CD14-positive monocyte (primary cell): ENCODE measurements around the gene SPECC1L. TPM values are rescaled to one million over a fixed set of nuclear protein-coding genes. Genes with fewer than 3 reads are reported as not detected.

Experiments used
- DNase-seq, 3 donors: peaks; one replicate each; pipeline ENCODE4 v3.0.0-alpha.2; 2011 to 2022
- H2AFZ ChIP-seq: 2 replicates; pipeline ENCODE4 v1.6.0; 2012; ENCODE audit warnings: mild to moderate bottlenecking, low read depth, low read length, inconsistent platforms; ENCODE audit not compliant: insufficient read depth, poor library complexity, severe bottlenecking
- H3K27ac ChIP-seq, 2 donors: 1 replicate in 1 of 2; 2 replicates in 1 of 2; pipeline ENCODE4 v1.5.1; 2012 to 2013; ENCODE audit warnings: low read length in 2 of 2, control low read depth in 1 of 2, inconsistent platforms in 1 of 2, low read depth in 1 of 2, mild to moderate bottlenecking in 1 of 2
- H3K27me3 ChIP-seq, 2 donors: one replicate each; pipeline versions ENCODE4 v1.6.0 to v1.6.1; 2011 to 2013; ENCODE audit warnings: low read length in 2 of 2; ENCODE audit not compliant: control insufficient read depth in 2 of 2, insufficient read depth in 2 of 2
- H3K36me3 ChIP-seq, 2 donors: replicated peaks in 1 of 2; 1 replicate in 1 of 2; 2 replicates in 1 of 2; pipeline versions ENCODE4 v1.5.1 to v1.6.1; 2012 to 2013; ENCODE audit warnings: low read length in 2 of 2, control low read depth in 1 of 2, inconsistent platforms in 1 of 2, mild to moderate bottlenecking in 1 of 2; ENCODE audit not compliant: insufficient read depth in 2 of 2, control insufficient read depth in 1 of 2
- H3K4me1 ChIP-seq, 2 donors: 1 replicate in 1 of 2; 2 replicates in 1 of 2; pipeline versions ENCODE4 v1.5.1 to v1.6.1; 2012 to 2013; ENCODE audit warnings: low read length in 2 of 2, control low read depth in 1 of 2, inconsistent platforms in 1 of 2, mild to moderate bottlenecking in 1 of 2, moderate library complexity in 1 of 2; ENCODE audit not compliant: insufficient read depth in 2 of 2, control insufficient read depth in 1 of 2
- H3K4me2 ChIP-seq: replicated peaks from 2 replicates; pipeline ENCODE3; 2012; ENCODE audit warnings: low read length, moderate library complexity, mild to moderate bottlenecking; ENCODE audit not compliant: poor library complexity, severe bottlenecking; ENCODE audit errors: extremely low read depth
- H3K4me3 ChIP-seq, 3 experiments: fragments of 200-600 bp in 1 of 3; sonication (generic) in 1 of 3; replicated peaks in 1 of 3; 1 replicate in 2 of 3; 2 replicates in 1 of 3; pipeline ENCODE4 v1.5.1; 2011 to 2013; ENCODE audit warnings: low read length in 3 of 3, mild to moderate bottlenecking in 3 of 3, control low read depth in 2 of 3, low read depth in 2 of 3, inconsistent platforms in 1 of 3, moderate library complexity in 1 of 3
- H3K79me2 ChIP-seq: 2 replicates; pipeline ENCODE4 v1.6.0; 2012; ENCODE audit warnings: mild to moderate bottlenecking, control low read depth, inconsistent platforms, low read length, moderate library complexity; ENCODE audit not compliant: insufficient read depth
- H3K9ac ChIP-seq: 2 replicates; pipeline ENCODE4 v1.6.0; 2017; ENCODE audit warnings: low read length, mild to moderate bottlenecking; ENCODE audit not compliant: insufficient read depth, poor library complexity, severe bottlenecking
- H3K9me3 ChIP-seq, 2 donors: replicated peaks in 1 of 2; 1 replicate in 1 of 2; 2 replicates in 1 of 2; pipeline versions ENCODE4 v1.5.1 to v1.6.1; 2012 to 2013; ENCODE audit warnings: low read length in 2 of 2, control low read depth in 1 of 2; ENCODE audit not compliant: control insufficient read depth in 1 of 2, insufficient read depth in 1 of 2
- H4K20me1 ChIP-seq: 2 replicates; pipeline ENCODE4 v1.6.0; 2012; ENCODE audit warnings: mild to moderate bottlenecking, low read length, control low read depth, moderate library complexity; ENCODE audit not compliant: insufficient read depth
- H3K27ac Mint-ChIP-seq, 7 donors: one replicate each; pipeline ENCODE4 v1.8.0; 2020; ENCODE audit warnings: mild to moderate bottlenecking in 7 of 7, mixed read lengths in 7 of 7, moderate library complexity in 6 of 7, inconsistent platforms in 2 of 7
- H3K27me3 Mint-ChIP-seq, 3 donors: one replicate each; pipeline ENCODE4 v1.8.0; 2021 to 2022; ENCODE audit warnings: low read depth in 3 of 3, mild to moderate bottlenecking in 3 of 3, mixed read lengths in 3 of 3, moderate library complexity in 3 of 3, inconsistent platforms in 1 of 3
- H3K36me3 Mint-ChIP-seq, 2 donors: one replicate each; pipeline ENCODE4 v1.8.0; 2020; ENCODE audit warnings: mixed read lengths in 2 of 2, inconsistent platforms in 1 of 2, mild to moderate bottlenecking in 1 of 2
- H3K4me1 Mint-ChIP-seq: one replicate; pipeline ENCODE4 v1.8.0; 2020; ENCODE audit warnings: mild to moderate bottlenecking, mixed read lengths
- H3K4me3 Mint-ChIP-seq, 2 donors: one replicate each; pipeline ENCODE4 v1.8.0; 2020; ENCODE audit warnings: mild to moderate bottlenecking in 2 of 2, mixed read lengths in 2 of 2, moderate library complexity in 1 of 2
- H3K9me3 Mint-ChIP-seq, 7 donors: one replicate each; pipeline ENCODE4 v1.8.0; 2020 to 2022; ENCODE audit warnings: mixed read lengths in 7 of 7, mild to moderate bottlenecking in 6 of 7, moderate library complexity in 6 of 7, inconsistent platforms in 2 of 7
- WGBS: methylation state at CpG from one replicate; pipeline ENCODE4 v1.1.5; 2013; ENCODE audit warnings: missing lambda C conversion rate; ENCODE audit not compliant: insufficient coverage; 5-methylcytosine and 5-hydroxymethylcytosine counted together
- intact Hi-C, 2 donors: fragments of 100-400 bp; cut with micrococcal nuclease; formaldehyde crosslinking; loops; one replicate each; pipeline versions ENCODE4 v1.15.0 to v1.15.1; 2023
- polyA plus RNA-seq, 3 donors: library from polyadenylated mRNA; depleted of rRNA in 1 of 3; unstranded in 2 of 3; stranded (reverse) in 1 of 3; fragments of 300-500 nt in 2 of 3; fragments of >200 nt in 1 of 3; fragmentation: Illumina TruSeq in 2 of 3; gene quantifications; 1 replicate in 2 of 3; 2 replicates in 1 of 3; pipeline ENCODE4 v1.2.3, GENCODE V29; 2012 to 2021
- TF ChIP-seq, protein P1 (sequence below): fragments of 200-600 bp; IDR thresholded peaks from one replicate; pipeline ENCODE4 v1.8.0; 2022; ENCODE audit warnings: antibody characterized with exemption, mild to moderate bottlenecking

The SPECC1L gene
- polyA plus RNA-seq, 3 donors, result 2.5 to 7.2 (median 4.9) TPM

DNA sequence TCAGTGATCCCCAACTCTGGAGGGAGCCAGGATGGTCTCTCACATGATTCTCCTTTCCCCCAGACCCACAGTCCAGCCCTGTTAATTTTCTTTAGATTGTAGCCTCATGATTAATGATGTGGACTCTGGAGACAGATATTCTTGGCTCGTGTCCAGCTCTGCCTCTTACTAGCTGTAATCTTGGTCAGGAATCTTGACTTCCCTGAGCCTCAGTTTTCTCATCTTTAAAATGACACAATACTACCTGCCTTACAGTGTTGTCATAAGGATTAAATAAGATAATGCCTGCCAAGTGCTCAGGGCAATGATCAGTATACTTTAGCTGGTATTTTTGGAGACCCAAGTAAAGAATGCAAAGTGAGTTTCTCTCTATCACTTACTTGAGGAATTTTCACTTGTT is 60.0 kb downstream of the SPECC1L start:
- H3K27me3 ChIP-seq, result no peaks in the 10 kb centered on the region
- no peaks in the 10 kb centered on the region for H3K9me3 ChIP-seq
- Mint-ChIP-seq H3K36me3 (peaks cover 40 to 50% of the 10 kb centered on the region in 2 donors), H3K27ac (peak overlapping the region in 3 of 7 donors; percentile 61 to 81 (median 76)), H3K4me3 (no peak overlapping the region), H3K4me1 (peaks cover 33% of the 10 kb centered on the region), H3K27me3 (no peaks in the 10 kb centered on the region), H3K9me3 (no peaks in the 10 kb centered on the region)
- H3K27ac ChIP-seq, result peak overlapping the region in 1 of 2 donors; percentile 70
- no CpG with 5 or more reads among the region's 1 CpG for WGBS
- H4K20me1 ChIP-seq, result no peaks in the 10 kb centered on the region
- no peak overlapping the region for H3K4me2 ChIP-seq
- no peak for DNase-seq
- H3K9ac ChIP-seq, result no peak overlapping the region
- H3K79me2 ChIP-seq, result peaks cover 4% of the 10 kb centered on the region
- no peak overlapping the region for H2AFZ ChIP-seq
- H3K36me3 ChIP-seq, result peaks cover 14 to 59% of the 10 kb centered on the region in 2 donors
- peaks cover 24 to 32% of the 10 kb centered on the region in 2 donors for H3K4me1 ChIP-seq
- TF ChIP-seq, protein P1, sequence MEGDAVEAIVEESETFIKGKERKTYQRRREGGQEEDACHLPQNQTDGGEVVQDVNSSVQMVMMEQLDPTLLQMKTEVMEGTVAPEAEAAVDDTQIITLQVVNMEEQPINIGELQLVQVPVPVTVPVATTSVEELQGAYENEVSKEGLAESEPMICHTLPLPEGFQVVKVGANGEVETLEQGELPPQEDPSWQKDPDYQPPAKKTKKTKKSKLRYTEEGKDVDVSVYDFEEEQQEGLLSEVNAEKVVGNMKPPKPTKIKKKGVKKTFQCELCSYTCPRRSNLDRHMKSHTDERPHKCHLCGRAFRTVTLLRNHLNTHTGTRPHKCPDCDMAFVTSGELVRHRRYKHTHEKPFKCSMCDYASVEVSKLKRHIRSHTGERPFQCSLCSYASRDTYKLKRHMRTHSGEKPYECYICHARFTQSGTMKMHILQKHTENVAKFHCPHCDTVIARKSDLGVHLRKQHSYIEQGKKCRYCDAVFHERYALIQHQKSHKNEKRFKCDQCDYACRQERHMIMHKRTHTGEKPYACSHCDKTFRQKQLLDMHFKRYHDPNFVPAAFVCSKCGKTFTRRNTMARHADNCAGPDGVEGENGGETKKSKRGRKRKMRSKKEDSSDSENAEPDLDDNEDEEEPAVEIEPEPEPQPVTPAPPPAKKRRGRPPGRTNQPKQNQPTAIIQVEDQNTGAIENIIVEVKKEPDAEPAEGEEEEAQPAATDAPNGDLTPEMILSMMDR, result no peak
- intact Hi-C loops, result no loop called here
- H3K4me3 ChIP-seq, result no peak overlapping the region

DNA sequence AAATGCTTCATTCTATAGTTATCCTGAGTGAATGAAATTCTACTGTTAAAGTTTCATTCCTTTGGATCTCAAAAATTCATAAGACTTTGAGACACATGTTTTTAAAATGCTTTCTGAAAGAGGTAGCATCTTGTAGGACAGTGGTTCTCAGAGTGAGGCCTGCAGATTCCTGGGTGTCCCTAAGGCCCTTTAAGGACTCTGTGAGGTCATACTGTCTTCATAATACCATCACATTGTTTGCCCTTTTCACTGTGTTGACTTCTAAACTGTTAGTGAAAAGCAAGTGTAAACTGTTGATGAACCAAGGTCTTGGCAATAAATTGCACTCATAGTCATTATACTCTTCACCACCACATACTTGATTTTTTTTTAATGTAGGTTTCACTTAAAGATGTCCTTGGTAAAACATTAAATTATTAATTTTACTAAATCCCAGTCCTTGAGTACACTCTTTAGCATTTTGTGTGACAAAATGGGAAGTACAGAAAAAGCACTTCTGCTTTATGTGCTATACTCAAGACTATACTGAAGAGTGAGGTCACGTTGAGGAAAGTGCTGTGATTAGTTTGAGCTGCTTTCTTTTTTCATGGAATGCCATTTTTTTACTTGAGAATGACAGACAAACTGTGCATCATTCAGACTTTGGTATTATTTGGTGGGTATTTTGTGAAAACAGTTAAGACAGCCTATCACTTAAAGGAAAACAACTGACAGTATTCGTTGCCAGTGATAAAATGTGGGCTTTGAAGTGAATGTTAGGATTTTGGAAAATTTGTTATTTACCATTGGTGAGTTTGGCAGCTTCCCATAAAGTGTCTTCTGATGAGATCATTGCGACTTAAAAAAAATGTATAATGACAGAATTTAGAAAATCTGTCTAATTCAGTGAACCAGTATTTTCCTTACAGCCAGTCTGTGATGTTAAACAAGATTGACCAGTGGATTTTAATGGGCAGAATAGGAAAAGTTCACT is 61.1 kb downstream of the SPECC1L start:
- H3K27ac ChIP-seq, result peak overlapping the region in 1 of 2 donors; percentile 70

More for the DNA sequence above, 61.1 kb downstream of the SPECC1L start:
- Histone ChIP-seq H3K36me3 (peaks cover 12 to 51% of the 10 kb centered on the region in 2 donors), H3K4me2 (peak overlapping the region; percentile 11), H3K9ac (no peak overlapping the region), H3K4me3 (no peak overlapping the region), H3K79me2 (peaks cover 6% of the 10 kb centered on the region), H3K9me3 (no peaks in the 10 kb centered on the region), H3K27me3 (no peaks in the 10 kb centered on the region), H4K20me1 (no peaks in the 10 kb centered on the region), H3K4me1 (peaks cover 24 to 33% of the 10 kb centered on the region in 2 donors), H2AFZ (no peak overlapping the region)
- Mint-ChIP-seq H3K4me3 (no peak overlapping the region), H3K4me1 (peaks cover 31% of the 10 kb centered on the region), H3K36me3 (peaks cover 35 to 42% of the 10 kb centered on the region in 2 donors), H3K9me3 (no peaks in the 10 kb centered on the region), H3K27ac (peak overlapping the region; percentile 19 to 90 (median 71)), H3K27me3 (no peaks in the 10 kb centered on the region)
- intact Hi-C loops, result no loop called here
- TF ChIP-seq, protein P1, result no peak
- DNase-seq, result peak; percentile 65 to 81 (median 75)
- 83% methylated on average over 1 of the region's 3 CpGs for WGBS
